Measurements from ENCODE around the gene KDM4D.

The KDM4D gene

GRCh38 chr11:95044010-95044409 is 70.5 kb downstream of the KDM4D start:
- no peak for TF ChIP-seq CTCF (IDR thresholded peaks at IDR 0.05; ENCODE audit: borderline replicate concordance, insufficient read depth, low read depth, low read length)
- H3K4me3 ChIP-seq (ENCODE audit: low read depth, low read length) = no peak overlapping the region

- no peak for TF ChIP-seq CTCF (IDR thresholded peaks at IDR 0.05; ENCODE audit: borderline replicate concordance, insufficient read depth, low read depth, low read length)
- H3K4me3 ChIP-seq (ENCODE audit: low read depth, low read length) = no peak overlapping the region
Observed at GRCh38 chr11:95045812-95046211, 72.3 kb downstream of the KDM4D start.
